NB4 (cell line): ENCODE measurements around the gene B3GNT9.
A peak's percentile ranks its signal among the peaks of the same experiment; 100 is the strongest.

Source experiments
- DNase-seq: peaks from one replicate; pipeline ENCODE4 v3.0.0; 2010; ENCODE audit warnings: low read depth
- H3K4me3 ChIP-seq: one replicate; pipeline ENCODE4 v1.5.1; 2011; ENCODE audit warnings: mild to moderate bottlenecking, low read depth, low read length, moderate library complexity
- CTCF ChIP-seq: IDR thresholded peaks from one replicate; pipeline ENCODE4 v1.5.1; 2012; ENCODE audit warnings: low read depth, low read length
- MYC ChIP-seq: IDR thresholded peaks from 2 replicates; pipeline ENCODE4 v1.6.1; 2011; ENCODE audit warnings: low read depth, low read length
- POLR2A ChIP-seq: IDR thresholded peaks from 2 replicates; pipeline ENCODE4 v1.6.1; 2011; ENCODE audit warnings: mild to moderate bottlenecking; ENCODE audit not compliant: insufficient read length; ENCODE audit errors: extremely low read depth
- TF ChIP-seq, protein P1 (sequence below): IDR thresholded peaks from 2 replicates; pipeline ENCODE4 v1.6.1; 2011; ENCODE audit warnings: low read depth, low read length

Gene B3GNT9

DNA sequence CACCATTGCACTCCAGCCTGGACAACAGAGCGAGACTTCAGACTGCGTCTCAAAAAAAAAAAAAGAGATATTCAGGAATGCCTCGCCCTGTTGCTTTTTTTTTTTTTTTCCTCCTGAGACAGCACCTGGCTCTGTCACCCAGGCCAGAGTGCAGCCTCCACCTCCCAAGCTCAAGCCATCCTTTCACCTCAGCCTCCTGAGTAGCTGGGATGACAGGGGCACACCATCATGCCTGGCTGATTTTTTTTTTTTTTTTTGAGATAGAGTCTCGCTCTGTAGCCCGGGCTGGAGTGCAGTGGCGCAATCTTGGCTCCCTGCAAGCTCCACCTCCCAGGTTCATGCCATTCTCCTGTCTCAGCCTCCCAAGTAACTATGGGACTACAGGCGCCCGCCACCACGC lies 33.1 kb downstream of the B3GNT9 start:
- DNase-seq = no peak
- H3K4me3 ChIP-seq = no peak overlapping the region

GRCh38 chr16:67116388-67117311 lies 34.1 kb downstream of the B3GNT9 start:
- H3K4me3 ChIP-seq = no peak overlapping the region
- TF ChIP-seq POLR2A = no peak
- no peak for TF ChIP-seq CTCF
- TF ChIP-seq, protein P1, sequence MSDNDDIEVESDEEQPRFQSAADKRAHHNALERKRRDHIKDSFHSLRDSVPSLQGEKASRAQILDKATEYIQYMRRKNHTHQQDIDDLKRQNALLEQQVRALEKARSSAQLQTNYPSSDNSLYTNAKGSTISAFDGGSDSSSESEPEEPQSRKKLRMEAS = no peak
- no peak for TF ChIP-seq MYC
- DNase-seq = peak; percentile 62

More for the DNA sequence above, 33.1 kb downstream of the B3GNT9 start:
- TF ChIP-seq MYC (no peak), POLR2A (no peak), CTCF (no peak)
- TF ChIP-seq, protein P1 = no peak

DNA sequence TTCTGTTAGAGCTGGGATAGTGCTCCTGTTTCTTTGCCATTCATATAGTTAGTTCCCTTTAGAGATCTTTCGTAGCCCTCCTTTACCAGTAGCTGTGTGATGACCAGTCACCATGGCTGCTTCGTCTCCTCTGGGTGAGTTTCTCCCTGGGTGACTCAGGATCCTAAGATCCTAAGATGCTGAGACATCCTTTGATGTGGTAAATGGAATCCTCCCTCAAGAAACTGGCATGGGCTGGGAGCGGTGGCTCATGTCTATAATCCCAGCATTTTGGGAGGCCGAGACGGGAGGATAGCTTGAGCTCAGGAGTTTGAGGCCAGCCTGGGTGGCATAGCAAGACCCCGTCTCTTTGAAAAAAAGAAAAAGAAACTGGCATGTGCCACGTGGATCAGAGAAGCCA lies 35.2 kb downstream of the B3GNT9 start:
- no peak for DNase-seq

DNA sequence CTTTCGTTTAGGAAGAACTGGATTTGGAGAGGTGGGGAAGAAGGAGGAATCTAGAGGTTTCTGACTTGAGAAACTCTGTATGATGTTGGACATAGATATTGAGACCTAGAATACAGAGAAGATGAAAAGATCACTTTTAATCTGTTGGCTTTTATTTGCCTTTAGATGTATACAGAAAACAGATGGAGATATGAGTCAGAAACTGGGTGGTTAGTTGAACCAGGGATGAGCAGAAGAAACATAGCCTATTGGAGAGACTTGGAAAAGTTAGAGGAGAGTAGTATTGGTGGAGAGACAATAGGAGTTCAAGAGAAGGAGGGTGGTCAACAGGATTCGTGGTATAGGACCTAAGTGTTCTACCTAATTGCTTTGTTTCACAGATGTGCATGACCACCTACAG lies 36.0 kb downstream of the B3GNT9 start:
- TF ChIP-seq MYC (no peak), CTCF (no peak)
- DNase-seq = no peak
- H3K4me3 ChIP-seq = no peak overlapping the region

More for the DNA sequence above, 35.2 kb downstream of the B3GNT9 start:
- no peak overlapping the region for H3K4me3 ChIP-seq
- TF ChIP-seq POLR2A = no peak
- TF ChIP-seq, protein P1 = no peak
- TF ChIP-seq CTCF = no peak
- TF ChIP-seq MYC = no peak

- no peak for TF ChIP-seq POLR2A
- TF ChIP-seq, protein P1 = no peak
- TF ChIP-seq MYC = no peak
- no peak for TF ChIP-seq CTCF
- no peak overlapping the region for H3K4me3 ChIP-seq
- DNase-seq = no peak
These were observed 38.0 kb downstream of the B3GNT9 start for GRCh38 chr16:67112591-67113399.
